H9 (cell line): Measurements from ENCODE around the gene SERPINC1. TPM values are rescaled to one million over a fixed set of nuclear protein-coding genes. Genes with fewer than 3 reads are reported as not detected.

Experiments used
- DNase-seq: peaks from one replicate; pipeline ENCODE4 v3.0.0-alpha.2; 2017
- H2AFZ ChIP-seq: one replicate; pipeline ENCODE4 v1.6.1; 2013; ENCODE audit warnings: mild to moderate bottlenecking, low read length, control low read depth, moderate library complexity
- H2AK5ac ChIP-seq: 2 replicates; pipeline ENCODE4 v1.6.1; 2013; ENCODE audit warnings: low read length, control low read depth, mixed read lengths; ENCODE audit not compliant: insufficient read length
- H2BK120ac ChIP-seq: one replicate; pipeline ENCODE4 v1.6.1; 2013; ENCODE audit warnings: low read depth, mild to moderate bottlenecking, low read length, control low read depth, inconsistent platforms; ENCODE audit not compliant: poor library complexity, severe bottlenecking
- H2BK12ac ChIP-seq: 2 replicates; pipeline ENCODE4 v1.6.1; 2013; ENCODE audit warnings: low read length, control low read depth, mixed read lengths, low read depth; ENCODE audit not compliant: insufficient read length
- H2BK15ac ChIP-seq: 2 replicates; pipeline ENCODE4 v1.6.1; 2013; ENCODE audit warnings: low read depth, low read length, control low read depth
- H2BK20ac ChIP-seq: one replicate; pipeline ENCODE4 v1.6.1; 2013; ENCODE audit warnings: low read depth, mild to moderate bottlenecking, low read length, control low read depth, inconsistent platforms; ENCODE audit not compliant: poor library complexity, severe bottlenecking
- H2BK5ac ChIP-seq: 2 replicates; pipeline ENCODE4 v1.6.1; 2013; ENCODE audit warnings: low read length, control low read depth, mixed read lengths; ENCODE audit not compliant: insufficient read length
- H3K14ac ChIP-seq: 2 replicates; pipeline ENCODE4 v1.6.1; 2013; ENCODE audit warnings: low read length, control low read depth; ENCODE audit not compliant: insufficient read depth
- H3K18ac ChIP-seq: 2 replicates; pipeline ENCODE4 v1.6.1; 2013; ENCODE audit warnings: low read depth, mild to moderate bottlenecking, mixed read lengths, low read length, control low read depth; ENCODE audit not compliant: insufficient read length
- H3K23ac ChIP-seq: 2 replicates; pipeline ENCODE4 v1.6.1; 2013; ENCODE audit warnings: low read length, control low read depth, mixed read lengths, low read depth; ENCODE audit not compliant: insufficient read length
- H3K23me2 ChIP-seq: 2 replicates; pipeline ENCODE4 v1.6.1; 2013; ENCODE audit warnings: low read depth, mild to moderate bottlenecking, mixed read lengths, low read length, control low read depth; ENCODE audit not compliant: insufficient read length, poor library complexity, severe bottlenecking
- H3K27ac ChIP-seq: 2 replicates; pipeline ENCODE4 v1.5.1; 2013; ENCODE audit warnings: low read length, control low read depth, mixed read lengths, low read depth; ENCODE audit not compliant: insufficient read length
- H3K27me3 ChIP-seq: 2 replicates; pipeline ENCODE4 v1.6.1; 2013; ENCODE audit warnings: low read length, control low read depth, inconsistent platforms; ENCODE audit not compliant: insufficient read depth
- H3K4ac ChIP-seq: 2 replicates; pipeline ENCODE4 v1.6.1; 2013; ENCODE audit warnings: low read depth, mild to moderate bottlenecking, control low read depth, inconsistent platforms, low read length, moderate library complexity
- H3K4me1 ChIP-seq: 2 replicates; pipeline ENCODE4 v1.6.1; 2013; ENCODE audit warnings: low read length, control low read depth, inconsistent platforms; ENCODE audit not compliant: insufficient read depth
- H3K4me2 ChIP-seq: 2 replicates; pipeline ENCODE4 v1.6.1; 2013; ENCODE audit warnings: low read length, control low read depth, mixed read lengths; ENCODE audit not compliant: insufficient read length, insufficient read depth
- H3K56ac ChIP-seq: 2 replicates; pipeline ENCODE4 v1.6.1; 2013; ENCODE audit warnings: low read depth, mild to moderate bottlenecking, mixed read lengths, low read length, control low read depth; ENCODE audit not compliant: insufficient read length
- H3K79me1 ChIP-seq: 2 replicates; pipeline ENCODE4 v1.6.1; 2013; ENCODE audit warnings: low read depth, mild to moderate bottlenecking, moderate library complexity, low read length, control low read depth, inconsistent platforms; ENCODE audit not compliant: insufficient read depth, poor library complexity, severe bottlenecking
- H3K79me2 ChIP-seq: 2 replicates; pipeline ENCODE4 v1.6.1; 2013; ENCODE audit warnings: low read length, control low read depth, inconsistent platforms; ENCODE audit not compliant: insufficient read depth
- H3K9ac ChIP-seq: 2 replicates; pipeline ENCODE4 v1.6.1; 2013; ENCODE audit warnings: low read length, control low read depth, mixed read lengths; ENCODE audit not compliant: insufficient read length; ENCODE audit errors: extremely low read depth
- H3K9me3 ChIP-seq: one replicate; pipeline ENCODE4 v1.6.1; 2013; ENCODE audit warnings: low read depth, low read length, inconsistent platforms; ENCODE audit not compliant: control insufficient read depth
- H3T11ph ChIP-seq: one replicate; pipeline ENCODE4 v1.6.1; 2013; ENCODE audit warnings: mild to moderate bottlenecking, low read length, control low read depth, inconsistent platforms
- H4K20me1 ChIP-seq: one replicate; pipeline ENCODE4 v1.6.1; 2013; ENCODE audit not compliant: control insufficient read depth, insufficient read length, insufficient read depth
- H4K5ac ChIP-seq: 2 replicates; pipeline ENCODE4 v1.6.1; 2013; ENCODE audit warnings: low read depth, mild to moderate bottlenecking, mixed read lengths, low read length, control low read depth; ENCODE audit not compliant: insufficient read length
- H4K8ac ChIP-seq: replicated peaks from 2 replicates; pipeline ENCODE4 v1.6.1; 2013; ENCODE audit warnings: low read length, control low read depth, mixed read lengths, low read depth; ENCODE audit not compliant: insufficient read length
- H4K91ac ChIP-seq: 2 replicates; pipeline ENCODE4 v1.6.1; 2013; ENCODE audit warnings: low read depth, mild to moderate bottlenecking, moderate library complexity, mixed read lengths, low read length, control low read depth; ENCODE audit not compliant: insufficient read length
- H3K27ac Mint-ChIP-seq, 3 experiments: 2 replicates in 2 of 3; 3 replicates in 1 of 3; pipeline ENCODE4 v1.8.0; 2020 to 2021; ENCODE audit warnings: mixed read lengths in 3 of 3, mild to moderate bottlenecking in 1 of 3, moderate library complexity in 1 of 3
- H3K27me3 Mint-ChIP-seq: 2 replicates; pipeline ENCODE4 v1.8.0; 2021; ENCODE audit warnings: low read depth, mild to moderate bottlenecking, moderate library complexity, mixed read lengths
- H3K36me3 Mint-ChIP-seq, 3 experiments: 2 replicates in 2 of 3; 3 replicates in 1 of 3; pipeline ENCODE4 v1.8.0; 2020 to 2021; ENCODE audit warnings: low read depth in 3 of 3, mixed read lengths in 3 of 3; ENCODE audit not compliant: insufficient read depth in 1 of 3
- H3K4me1 Mint-ChIP-seq, 2 experiments: 2 replicates each; pipeline ENCODE4 v1.8.0; 2020; ENCODE audit warnings: mixed read lengths in 2 of 2
- H3K4me3 Mint-ChIP-seq, 2 experiments: 2 replicates in 1 of 2; 3 replicates in 1 of 2; pipeline ENCODE4 v1.8.0; 2020 to 2021; ENCODE audit warnings: mild to moderate bottlenecking in 2 of 2, mixed read lengths in 2 of 2, moderate library complexity in 1 of 2
- H3K9me3 Mint-ChIP-seq, 2 experiments: 2 replicates in 1 of 2; 3 replicates in 1 of 2; pipeline ENCODE4 v1.8.0; 2020; ENCODE audit warnings: mild to moderate bottlenecking in 2 of 2, mixed read lengths in 2 of 2, moderate library complexity in 1 of 2
- CTCF ChIP-seq: fragments of 200-600 bp; sonication (generic); conservative IDR thresholded peaks from 3 replicates; pipeline ENCODE4 v1.8.0; 2021; ENCODE audit warnings: antibody characterized with exemption, mild to moderate bottlenecking
- WGBS: extraction: QIAGEN DNeasy Blood & Tissue Kit; methylation state at CpG from one replicate; pipeline ENCODE4 v1.1.7; 2013; ENCODE audit warnings: missing lambda C conversion rate, low lambda C conversion rate, mixed read lengths; ENCODE audit not compliant: insufficient read length; ENCODE audit errors: extremely low coverage; 5-methylcytosine and 5-hydroxymethylcytosine counted together
- total RNA-seq: library from RNA; stranded (reverse); gene quantifications from 2 replicates; pipeline ENCODE4 v1.2.1, GENCODE V29; 2021

The SERPINC1 gene
- total RNA-seq, 1 experiment from 2014 or later: not detected

- WGBS: no CpG with 5 or more reads among the region's 2 CpGs
Observed at GRCh38 chr1:173871500-173871899, 45.6 kb downstream of the SERPINC1 start.

More at GRCh38 chr1:173871500-173871899, 45.6 kb downstream of the SERPINC1 start:
- no peak overlapping the region for H4K5ac ChIP-seq
- H3K79me1 ChIP-seq: no peaks in the 10 kb centered on the region
- no peak overlapping the region for H2BK120ac ChIP-seq
- no peak overlapping the region for H3K4me2 ChIP-seq
- no peak overlapping the region for H3K27ac ChIP-seq
- no peaks in the 10 kb centered on the region for H4K20me1 ChIP-seq
- H2AFZ ChIP-seq: no peak overlapping the region
- H3K56ac ChIP-seq: no peak overlapping the region
- H3K9ac ChIP-seq: no peak overlapping the region
- no peak overlapping the region for H3K4me3 Mint-ChIP-seq
- DNase-seq: no peak
- H3K4me1 ChIP-seq: no peaks in the 10 kb centered on the region
- peaks cover 26 to 59% (median 45%) of the 10 kb centered on the region in 3 experiments for H3K36me3 Mint-ChIP-seq
- no peak overlapping the region for H2BK15ac ChIP-seq
- H4K8ac ChIP-seq: no peak overlapping the region
- TF ChIP-seq CTCF: peak; percentile 12; the same call in 1 of the 3 replicates
- H3K27me3 ChIP-seq: no peaks in the 10 kb centered on the region
- H3K4ac ChIP-seq: no peak overlapping the region
- H2BK5ac ChIP-seq: no peak overlapping the region
- no peak overlapping the region for H3K23ac ChIP-seq
- no peak overlapping the region for H4K91ac ChIP-seq
- H2BK20ac ChIP-seq: no peak overlapping the region
- H3K23me2 ChIP-seq: peaks cover 7% of the 10 kb centered on the region
- no peak overlapping the region for H3K18ac ChIP-seq
- peaks cover 17 to 19% of the 10 kb centered on the region in 2 experiments for H3K4me1 Mint-ChIP-seq
- H3K27me3 Mint-ChIP-seq: peaks cover 3% of the 10 kb centered on the region; the same call in 1 of the 2 replicates
- H3K9me3 Mint-ChIP-seq: peaks cover 0 to 8% of the 10 kb centered on the region in 2 experiments; a peak in 2 of 5 replicates
- H3K27ac Mint-ChIP-seq: peak overlapping the region in 1 of 3 experiments; percentile 26; a peak in 1 of 7 replicates
- H3K9me3 ChIP-seq: no peaks in the 10 kb centered on the region
- peaks cover 12% of the 10 kb centered on the region; the same call in 1 of the 2 replicates for H3K79me2 ChIP-seq
- no peak overlapping the region for H3T11ph ChIP-seq
- no peak overlapping the region for H2BK12ac ChIP-seq
- H2AK5ac ChIP-seq: no peak overlapping the region
- H3K14ac ChIP-seq: no peak overlapping the region
